HCT116 (cell line): ENCODE measurements around the gene SQSTM1. TPM values are rescaled to one million over a fixed set of nuclear protein-coding genes. Genes with fewer than 3 reads are reported as not detected.

Experiments
- ATAC-seq: fragments of 200-7000 bp; cut with Tn5 transposase; 2 replicates; pipeline ENCODE4 v1.9.1; 2020; ENCODE audit warnings: mild to moderate bottlenecking, moderate library complexity
- BruUV-seq: library from RNA; stranded (reverse); fragments of 400-500 nt; replicated peaks from 2 replicates; lab custom pipeline; 2021; lab: Mats Ljungman, UMichigan
- CTCF ChIA-PET: fragments of 300-600 bp; sonication (Branson Sonifier 250); formaldehyde crosslinking; loops from one replicate; lab custom pipeline; 2021; ENCODE audit warnings: antibody characterized with exemption; lab: Charles Lee
- POLR2A ChIA-PET: fragments of 300-600, 350-600 bp; sonication (Branson Sonifier 250); formaldehyde crosslinking; loops from one replicate; lab custom pipeline; 2021; ENCODE audit warnings: antibody characterized with exemption; lab: Charles Lee
- RAD21 ChIA-PET, 2 experiments: fragments of 300-600 bp; sonication (Branson Sonifier 250); formaldehyde crosslinking; loops; one replicate each; lab custom pipeline; 2023; ENCODE audit warnings: low total read pairs in 2 of 2; ENCODE audit not compliant: uncharacterized antibody in 2 of 2, unreplicated experiment in 2 of 2, low non-redundant PET in 1 of 2; lab: Charles Lee
- DNase-seq: peaks from one replicate; pipeline ENCODE4 v3.0.0-alpha.2; 2010; ENCODE audit warnings: low read depth, low spot score
- H2AFZ ChIP-seq: fragments of 200-600 bp; shearing (Covaris generic), sonication (generic); 2 replicates; pipeline ENCODE4 v1.6.1; 2017; ENCODE audit warnings: low read depth, mixed run types, mixed read lengths, antibody characterized with exemption, low read length; ENCODE audit not compliant: poor library complexity, severe bottlenecking
- H3K27ac ChIP-seq: 2 replicates; pipeline ENCODE4 v1.5.1; 2012; ENCODE audit warnings: low read depth, low read length
- H3K27me3 ChIP-seq: fragments of 200-600 bp; sonication (generic); 2 replicates; pipeline ENCODE4 v1.6.1; 2016; ENCODE audit warnings: mixed run types, low read length, mixed read lengths; ENCODE audit not compliant: insufficient read depth
- H3K36me3 ChIP-seq, 2 experiments: fragments of 200-500 bp in 1 of 2; fragments of 200-600 bp in 1 of 2; sonication (Bioruptor generic) in 1 of 2; sonication (generic) in 1 of 2; 2 replicates each; pipeline versions ENCODE4 v1.5.1 to v1.6.1; 2014 to 2016; ENCODE audit warnings: low read length in 2 of 2, inconsistent platforms in 1 of 2, mixed read lengths in 1 of 2, mixed run types in 1 of 2; ENCODE audit not compliant: insufficient read depth in 2 of 2, control insufficient read depth in 1 of 2
- H3K4me1 ChIP-seq, 2 experiments: fragments of 200-600 bp in 1 of 2; sonication (generic) in 1 of 2; 2 replicates each; pipeline versions ENCODE4 v1.5.1 to v1.6.1; 2012 to 2017; ENCODE audit warnings: low read length in 2 of 2, inconsistent platforms in 1 of 2, mild to moderate bottlenecking in 1 of 2, mixed read lengths in 1 of 2, mixed run types in 1 of 2, moderate library complexity in 1 of 2; ENCODE audit not compliant: insufficient read depth in 2 of 2, control insufficient read depth in 1 of 2
- H3K4me2 ChIP-seq: fragments of 200-600 bp; sonication (generic); 2 replicates; pipeline ENCODE4 v1.6.1; 2017; ENCODE audit warnings: mixed run types, low read length, mixed read lengths
- H3K4me3 ChIP-seq, 2 experiments: fragments of 200-600 bp in 1 of 2; sonication (generic) in 1 of 2; replicated peaks in 1 of 2; 2 replicates each; pipeline ENCODE4 v1.5.1; 2011 to 2016; ENCODE audit warnings: low read length in 2 of 2, control low read depth in 1 of 2, low read depth in 1 of 2, mild to moderate bottlenecking in 1 of 2, mixed read lengths in 1 of 2, mixed run types in 1 of 2
- H3K79me2 ChIP-seq: fragments of 200-600 bp; sonication (generic); 2 replicates; pipeline ENCODE4 v1.6.1; 2017; ENCODE audit warnings: mild to moderate bottlenecking, mixed run types, low read length, moderate library complexity, mixed read lengths; ENCODE audit not compliant: insufficient read depth
- H3K9ac ChIP-seq: fragments of 200-600 bp; sonication (generic); 2 replicates; pipeline ENCODE4 v1.6.1; 2016; ENCODE audit warnings: low read length, mixed read lengths
- H3K9me2 ChIP-seq: fragments of 200-600 bp; sonication (generic), shearing (Covaris generic); 2 replicates; pipeline ENCODE4 v1.6.1; 2017; ENCODE audit warnings: mixed run types, mild to moderate bottlenecking, moderate library complexity; ENCODE audit not compliant: insufficient read depth
- H3K9me3 ChIP-seq, 2 experiments: fragments of 200-500 bp in 1 of 2; fragments of 200-600 bp in 1 of 2; sonication (Bioruptor generic) in 1 of 2; sonication (generic) in 1 of 2; 2 replicates each; pipeline ENCODE4 v1.6.1; 2014 to 2017; ENCODE audit warnings: low read length in 2 of 2, mixed read lengths in 2 of 2, inconsistent platforms in 1 of 2, low read depth in 1 of 2, mild to moderate bottlenecking in 1 of 2, mixed run types in 1 of 2, moderate library complexity in 1 of 2; ENCODE audit not compliant: control insufficient read depth in 1 of 2, insufficient read depth in 1 of 2
- H4K20me1 ChIP-seq: fragments of 200-600 bp; sonication (generic), shearing (Covaris generic); 2 replicates; pipeline ENCODE4 v1.6.1; 2017; ENCODE audit warnings: mixed run types, mild to moderate bottlenecking, moderate library complexity; ENCODE audit not compliant: insufficient read depth
- EGR1 ChIP-seq: IDR thresholded peaks from 2 replicates; pipeline ENCODE4 v1.6.1; 2012; ENCODE audit warnings: low read depth
- EZH2 ChIP-seq: fragments of 200-600 bp; sonication (generic); IDR thresholded peaks from 2 replicates; pipeline ENCODE4 v1.6.1; 2017; ENCODE audit warnings: antibody characterized with exemption, mixed run types
- FOSL1 ChIP-seq: IDR thresholded peaks from 2 replicates; pipeline ENCODE4 v1.6.1; 2012; ENCODE audit warnings: low read depth
- POLR2AphosphoS5 ChIP-seq: IDR thresholded peaks from 2 replicates; pipeline ENCODE4 v1.6.1; 2011; ENCODE audit warnings: mild to moderate bottlenecking, low read depth, low read length, moderate library complexity
- RAD21 ChIP-seq: IDR thresholded peaks from 2 replicates; pipeline ENCODE4 v1.6.1; 2012; ENCODE audit warnings: low read depth, mild to moderate bottlenecking
- SP1 ChIP-seq: IDR thresholded peaks from 2 replicates; pipeline ENCODE4 v1.6.1; 2012; ENCODE audit warnings: low read depth
- SRF ChIP-seq: IDR thresholded peaks from 2 replicates; pipeline ENCODE4 v1.6.1; 2012; ENCODE audit warnings: low read depth
- TCF7L2 ChIP-seq: IDR thresholded peaks from 2 replicates; pipeline ENCODE4 v1.7.0; 2011; ENCODE audit warnings: borderline replicate concordance, inconsistent platforms; ENCODE audit not compliant: insufficient read depth, insufficient read length; ENCODE audit errors: extremely low read depth
- YY1 ChIP-seq: IDR thresholded peaks from 2 replicates; pipeline ENCODE4 v1.6.1; 2011; ENCODE audit warnings: low read length, low read depth, moderate library complexity, mild to moderate bottlenecking; ENCODE audit not compliant: insufficient replicate concordance; ENCODE audit errors: extremely low read depth
- ZFX ChIP-seq: fragments of 450-650 bp; IDR thresholded peaks from 2 replicates; pipeline ENCODE4 v1.6.1; 2017
- ZNF274 ChIP-seq: fragments of 200-500 bp; sonication (Bioruptor generic); IDR thresholded peaks from 2 replicates; pipeline ENCODE4 v1.6.1; 2014; ENCODE audit warnings: mild to moderate bottlenecking, low read depth, low read length, inconsistent platforms
- intact Hi-C: fragments of 100-400 bp; cut with micrococcal nuclease; formaldehyde crosslinking; loops from 2 replicates; pipeline ENCODE4 v1.10.0; 2022
- total RNA-seq: library from RNA; stranded (reverse); gene quantifications from one replicate; pipeline ENCODE4 v1.2.1, GENCODE V29; 2021; ENCODE audit not compliant: unreplicated experiment
- TF ChIP-seq, protein P1 (sequence below): IDR thresholded peaks from 2 replicates; pipeline ENCODE4 v1.6.1; 2012
- TF ChIP-seq, protein P2 (sequence below): IDR thresholded peaks from 2 replicates; pipeline ENCODE4 v1.6.1; 2012
- TF ChIP-seq, protein P3 (sequence below): IDR thresholded peaks from 2 replicates; pipeline ENCODE4 v1.6.1; 2012; ENCODE audit warnings: low read depth

The SQSTM1 gene
- total RNA-seq, 1 experiment from 2014 or later = 299 TPM

DNA sequence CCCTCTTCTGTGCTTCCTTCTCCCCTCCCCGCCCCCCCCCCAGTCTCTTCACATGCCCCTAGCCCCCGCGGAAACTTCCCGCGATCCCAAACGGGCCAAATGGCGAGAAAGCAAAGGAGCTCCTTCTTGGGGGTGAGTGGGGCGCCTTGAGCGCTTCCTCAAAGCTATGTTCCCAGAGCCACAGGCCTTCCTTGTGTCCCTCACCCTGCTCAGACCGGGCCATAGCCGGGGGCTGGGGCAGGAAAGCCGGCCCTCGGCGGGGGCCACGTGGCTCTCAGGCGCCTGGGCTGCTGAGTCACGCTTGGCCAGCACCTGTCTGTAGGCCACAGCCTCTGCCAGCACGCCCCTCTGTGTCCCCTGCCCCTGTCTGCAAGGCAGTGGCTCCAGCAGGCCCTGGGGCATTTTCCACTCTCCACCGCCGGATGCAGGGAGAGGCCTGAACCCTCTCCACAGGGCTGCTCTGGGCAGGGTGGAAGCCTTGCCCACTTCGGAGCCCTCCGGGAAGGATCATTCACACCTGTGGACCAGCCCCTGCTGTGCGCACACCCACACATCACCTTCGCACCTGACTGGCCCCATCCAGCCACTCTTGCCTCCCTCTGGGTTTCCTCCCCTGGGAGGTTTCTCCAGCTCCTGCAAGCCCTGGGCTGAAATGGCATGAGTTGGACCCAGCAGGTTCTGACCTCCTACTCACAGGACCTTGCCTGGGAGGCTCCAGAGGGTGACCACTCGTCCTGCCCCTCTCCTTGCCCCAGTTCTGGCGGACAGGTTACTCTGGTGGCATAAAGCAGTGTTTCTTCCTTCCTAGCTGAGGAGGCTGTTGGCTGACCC is 1.2 kb upstream of the SQSTM1 start:
- H3K4me2 ChIP-seq = peak overlapping the region; percentile 94
- no peaks in the 10 kb centered on the region for H3K27me3 ChIP-seq
- H3K79me2 ChIP-seq = peaks cover 37% of the 10 kb centered on the region
- peak overlapping the region; percentile 99 for H3K27ac ChIP-seq
- BruUV-seq = no TSS peak
- no peaks in the 10 kb centered on the region for H3K9me2 ChIP-seq
- no peak overlapping the region for H2AFZ ChIP-seq
- RAD21 ChIA-PET = interaction anchor here in 1 of 2 experiments (1.2 kb wide), 1 partner anchor 13 kb away, joined by 3 read pairs; the partner anchor contains the start of gene MGAT4B
- CTCF ChIA-PET = interaction anchor here (0.6 to 2.2 kb wide), 2 partner anchors 17 to 24 kb away, joined by 4 to 8 read pairs; no protein-coding TSS in a partner anchor
- ATAC-seq = peak; percentile 20
- H3K4me1 ChIP-seq = peaks cover 35 to 52% of the 10 kb centered on the region in 2 experiments
- peak; percentile 92 for TF ChIP-seq ZFX
- 0 out of 2 replicates have a peak, but pooled peaks have one; percentile 8 for TF ChIP-seq POLR2AphosphoS5
- no peak for TF ChIP-seq YY1
- intact Hi-C loops = loop anchor here (1.0 to 2.0 kb wide), 3 partner anchors 8 to 39 kb away; partner anchors contain the start of genes MGAT4B and MRNIP
- POLR2A ChIA-PET = interaction anchor here (0.8 to 2.5 kb wide), 7 partner anchors 8 to 196 kb away, joined by 3 to 18 read pairs (median 4); partner anchors contain the start of genes HNRNPH1 and MAML1
- no peaks in the 10 kb centered on the region for H3K9me3 ChIP-seq
- H3K4me3 ChIP-seq = peak overlapping the region; percentile 31 to 87; a peak in 2 of 4 replicates
- H3K36me3 ChIP-seq = peaks cover 17 to 29% of the 10 kb centered on the region in 2 experiments; a peak in 3 of 4 replicates
- H3K9ac ChIP-seq = peak overlapping the region; percentile 97
- H4K20me1 ChIP-seq = peaks cover 12% of the 10 kb centered on the region; the same call in 1 of the 2 replicates
- no peak for DNase-seq

DNA sequence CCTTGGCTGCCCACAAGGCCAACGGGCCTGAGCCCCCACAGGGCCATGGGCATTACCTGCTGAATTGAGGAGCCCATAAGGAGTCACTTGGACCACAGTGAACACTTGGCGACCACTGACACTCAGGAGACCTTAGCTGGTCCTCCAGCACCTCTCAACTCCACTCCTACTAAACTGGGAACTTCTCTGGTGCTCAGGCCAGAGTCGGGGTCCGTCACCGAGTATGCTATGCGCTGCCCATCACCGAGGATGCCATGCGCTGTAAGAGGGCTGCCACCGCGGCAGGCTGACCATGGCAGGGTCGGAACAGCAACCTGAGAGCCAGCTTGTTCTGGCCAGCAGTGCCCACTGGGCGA is 600 bp upstream of the SQSTM1 start:
- ATAC-seq = peak; percentile 7
- TF ChIP-seq TCF7L2 = no peak
- TF ChIP-seq ZFX = no peak
- TF ChIP-seq, protein P1, sequence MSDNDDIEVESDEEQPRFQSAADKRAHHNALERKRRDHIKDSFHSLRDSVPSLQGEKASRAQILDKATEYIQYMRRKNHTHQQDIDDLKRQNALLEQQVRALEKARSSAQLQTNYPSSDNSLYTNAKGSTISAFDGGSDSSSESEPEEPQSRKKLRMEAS = no peak
- TF ChIP-seq ZNF274 = no peak
- no peak for TF ChIP-seq RAD21
- no peak for TF ChIP-seq EGR1
- no peak for TF ChIP-seq FOSL1
- no peak for TF ChIP-seq SRF
- no peak for TF ChIP-seq SP1
- TF ChIP-seq, protein P2, sequence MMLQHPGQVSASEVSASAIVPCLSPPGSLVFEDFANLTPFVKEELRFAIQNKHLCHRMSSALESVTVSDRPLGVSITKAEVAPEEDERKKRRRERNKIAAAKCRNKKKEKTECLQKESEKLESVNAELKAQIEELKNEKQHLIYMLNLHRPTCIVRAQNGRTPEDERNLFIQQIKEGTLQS = no peak
- TF ChIP-seq EZH2 = no peak
- TF ChIP-seq POLR2AphosphoS5 = no peak
- TF ChIP-seq, protein P3, sequence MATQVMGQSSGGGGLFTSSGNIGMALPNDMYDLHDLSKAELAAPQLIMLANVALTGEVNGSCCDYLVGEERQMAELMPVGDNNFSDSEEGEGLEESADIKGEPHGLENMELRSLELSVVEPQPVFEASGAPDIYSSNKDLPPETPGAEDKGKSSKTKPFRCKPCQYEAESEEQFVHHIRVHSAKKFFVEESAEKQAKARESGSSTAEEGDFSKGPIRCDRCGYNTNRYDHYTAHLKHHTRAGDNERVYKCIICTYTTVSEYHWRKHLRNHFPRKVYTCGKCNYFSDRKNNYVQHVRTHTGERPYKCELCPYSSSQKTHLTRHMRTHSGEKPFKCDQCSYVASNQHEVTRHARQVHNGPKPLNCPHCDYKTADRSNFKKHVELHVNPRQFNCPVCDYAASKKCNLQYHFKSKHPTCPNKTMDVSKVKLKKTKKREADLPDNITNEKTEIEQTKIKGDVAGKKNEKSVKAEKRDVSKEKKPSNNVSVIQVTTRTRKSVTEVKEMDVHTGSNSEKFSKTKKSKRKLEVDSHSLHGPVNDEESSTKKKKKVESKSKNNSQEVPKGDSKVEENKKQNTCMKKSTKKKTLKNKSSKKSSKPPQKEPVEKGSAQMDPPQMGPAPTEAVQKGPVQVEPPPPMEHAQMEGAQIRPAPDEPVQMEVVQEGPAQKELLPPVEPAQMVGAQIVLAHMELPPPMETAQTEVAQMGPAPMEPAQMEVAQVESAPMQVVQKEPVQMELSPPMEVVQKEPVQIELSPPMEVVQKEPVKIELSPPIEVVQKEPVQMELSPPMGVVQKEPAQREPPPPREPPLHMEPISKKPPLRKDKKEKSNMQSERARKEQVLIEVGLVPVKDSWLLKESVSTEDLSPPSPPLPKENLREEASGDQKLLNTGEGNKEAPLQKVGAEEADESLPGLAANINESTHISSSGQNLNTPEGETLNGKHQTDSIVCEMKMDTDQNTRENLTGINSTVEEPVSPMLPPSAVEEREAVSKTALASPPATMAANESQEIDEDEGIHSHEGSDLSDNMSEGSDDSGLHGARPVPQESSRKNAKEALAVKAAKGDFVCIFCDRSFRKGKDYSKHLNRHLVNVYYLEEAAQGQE = no peak

More for the DNA sequence above, 600 bp upstream of the SQSTM1 start:
- Histone ChIP-seq H3K27me3 (no peaks in the 10 kb centered on the region), H3K27ac (peak overlapping the region; percentile 99), H3K9me3 (no peaks in the 10 kb centered on the region), H3K4me3 (peak overlapping the region; percentile 76 to 87; a peak in 3 of 4 replicates), H3K36me3 (peaks cover 22 to 33% of the 10 kb centered on the region in 2 experiments; a peak in 3 of 4 replicates), H3K9ac (peak overlapping the region; percentile 97), H3K79me2 (peaks cover 43% of the 10 kb centered on the region), H2AFZ (no peak overlapping the region), H3K9me2 (no peaks in the 10 kb centered on the region), H4K20me1 (peaks cover 12% of the 10 kb centered on the region; the same call in 1 of the 2 replicates), H3K4me2 (peak overlapping the region; percentile 94), H3K4me1 (peaks cover 35 to 52% of the 10 kb centered on the region in 2 experiments)
- CTCF ChIA-PET = interaction anchor here (0.6 to 2.2 kb wide), 2 partner anchors 18 to 24 kb away, joined by 4 to 8 read pairs; no protein-coding TSS in a partner anchor
- no peak for DNase-seq
- BruUV-seq = TSS peak; percentile 51
- POLR2A ChIA-PET = interaction anchor here (1.0 to 2.5 kb wide), 6 partner anchors 9 to 197 kb away, joined by 3 to 18 read pairs (median 6); partner anchors contain the start of genes HNRNPH1 and MAML1
- RAD21 ChIA-PET = interaction anchor here in 1 of 2 experiments (1.2 kb wide), 1 partner anchor 13 kb away, joined by 3 read pairs; the partner anchor contains the start of gene MGAT4B
- intact Hi-C loops = loop anchor here (2.0 kb wide), 2 partner anchors 13 to 39 kb away; partner anchors contain the start of genes MGAT4B and MRNIP
